Suprapubic skin (tissue), 3 donors: Measurements from ENCODE around the gene CYFIP1.

Experiments used
- CTCF ChIP-seq, 2 donors: fragments of 200-600 bp in 1 of 2; fragments of 450-650 bp in 1 of 2; sonication (generic) in 1 of 2; IDR thresholded peaks; one replicate each; pipeline ENCODE4 v1.5.1; 2016 to 2019; ENCODE audit warnings: antibody characterized with exemption in 2 of 2, mild to moderate bottlenecking in 1 of 2, moderate library complexity in 1 of 2
- POLR2A ChIP-seq, 2 donors: fragments of 450-650 bp; IDR thresholded peaks; one replicate each; pipeline ENCODE4 v1.6.1; 2017; ENCODE audit warnings: antibody characterized with exemption in 2 of 2, mild to moderate bottlenecking in 2 of 2, moderate library complexity in 2 of 2

GRCh38 chr15:22908830-22909229 is 71.3 kb downstream of the CYFIP1 start:
- no peak for TF ChIP-seq POLR2A (IDR thresholded peaks at IDR 0.05)
- no peak for TF ChIP-seq CTCF (IDR thresholded peaks at IDR 0.05)
